ENCODE results near the gene DCDC1.

DNA sequence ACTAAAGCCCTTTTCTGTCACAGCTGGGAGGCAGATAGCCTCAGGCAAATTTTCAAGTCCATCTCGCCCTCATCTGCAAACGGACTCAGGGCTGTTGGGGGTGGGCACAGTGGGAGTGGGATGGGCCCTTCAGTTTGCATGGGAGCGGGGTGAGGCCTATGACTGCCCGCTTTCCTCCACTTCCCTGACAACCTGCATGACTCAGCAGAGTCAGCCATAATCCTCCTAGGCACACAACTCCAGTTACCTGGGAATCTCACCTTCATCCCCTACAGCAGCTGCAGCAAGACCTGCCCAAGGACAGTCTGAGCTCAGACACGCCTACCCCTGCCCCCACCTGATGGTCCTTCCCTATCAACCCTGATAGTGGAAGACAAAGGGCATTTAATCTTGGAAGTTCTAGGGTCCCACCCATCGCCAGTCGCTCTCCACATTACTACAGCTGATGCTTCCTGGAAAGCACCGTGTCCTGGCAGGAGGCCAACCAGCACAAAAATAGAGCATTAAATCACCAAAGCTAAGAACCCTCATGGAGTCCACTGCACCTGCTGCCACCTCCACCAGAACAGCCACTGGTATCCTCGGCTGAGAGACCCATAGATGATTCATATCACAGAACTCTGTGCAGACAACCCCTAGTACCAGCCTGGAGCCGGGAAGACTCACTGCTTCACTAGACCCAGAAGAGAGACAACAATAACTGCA is 319.3 kb downstream of the DCDC1 start:
- TF ChIP-seq, protein P1, sequence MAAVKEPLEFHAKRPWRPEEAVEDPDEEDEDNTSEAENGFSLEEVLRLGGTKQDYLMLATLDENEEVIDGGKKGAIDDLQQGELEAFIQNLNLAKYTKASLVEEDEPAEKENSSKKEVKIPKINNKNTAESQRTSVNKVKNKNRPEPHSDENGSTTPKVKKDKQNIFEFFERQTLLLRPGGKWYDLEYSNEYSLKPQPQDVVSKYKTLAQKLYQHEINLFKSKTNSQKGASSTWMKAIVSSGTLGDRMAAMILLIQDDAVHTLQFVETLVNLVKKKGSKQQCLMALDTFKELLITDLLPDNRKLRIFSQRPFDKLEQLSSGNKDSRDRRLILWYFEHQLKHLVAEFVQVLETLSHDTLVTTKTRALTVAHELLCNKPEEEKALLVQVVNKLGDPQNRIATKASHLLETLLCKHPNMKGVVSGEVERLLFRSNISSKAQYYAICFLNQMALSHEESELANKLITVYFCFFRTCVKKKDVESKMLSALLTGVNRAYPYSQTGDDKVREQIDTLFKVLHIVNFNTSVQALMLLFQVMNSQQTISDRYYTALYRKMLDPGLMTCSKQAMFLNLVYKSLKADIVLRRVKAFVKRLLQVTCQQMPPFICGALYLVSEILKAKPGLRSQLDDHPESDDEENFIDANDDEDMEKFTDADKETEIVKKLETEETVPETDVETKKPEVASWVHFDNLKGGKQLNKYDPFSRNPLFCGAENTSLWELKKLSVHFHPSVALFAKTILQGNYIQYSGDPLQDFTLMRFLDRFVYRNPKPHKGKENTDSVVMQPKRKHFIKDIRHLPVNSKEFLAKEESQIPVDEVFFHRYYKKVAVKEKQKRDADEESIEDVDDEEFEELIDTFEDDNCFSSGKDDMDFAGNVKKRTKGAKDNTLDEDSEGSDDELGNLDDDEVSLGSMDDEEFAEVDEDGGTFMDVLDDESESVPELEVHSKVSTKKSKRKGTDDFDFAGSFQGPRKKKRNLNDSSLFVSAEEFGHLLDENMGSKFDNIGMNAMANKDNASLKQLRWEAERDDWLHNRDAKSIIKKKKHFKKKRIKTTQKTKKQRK (IDR thresholded peaks at IDR 0.05; ENCODE audit: borderline replicate concordance, low read depth, low read length): no peak
- TF ChIP-seq SREBF2 (CRISPR knock-in tag; IDR thresholded peaks at IDR 0.05): no peak
- TF ChIP-seq, protein P2, sequence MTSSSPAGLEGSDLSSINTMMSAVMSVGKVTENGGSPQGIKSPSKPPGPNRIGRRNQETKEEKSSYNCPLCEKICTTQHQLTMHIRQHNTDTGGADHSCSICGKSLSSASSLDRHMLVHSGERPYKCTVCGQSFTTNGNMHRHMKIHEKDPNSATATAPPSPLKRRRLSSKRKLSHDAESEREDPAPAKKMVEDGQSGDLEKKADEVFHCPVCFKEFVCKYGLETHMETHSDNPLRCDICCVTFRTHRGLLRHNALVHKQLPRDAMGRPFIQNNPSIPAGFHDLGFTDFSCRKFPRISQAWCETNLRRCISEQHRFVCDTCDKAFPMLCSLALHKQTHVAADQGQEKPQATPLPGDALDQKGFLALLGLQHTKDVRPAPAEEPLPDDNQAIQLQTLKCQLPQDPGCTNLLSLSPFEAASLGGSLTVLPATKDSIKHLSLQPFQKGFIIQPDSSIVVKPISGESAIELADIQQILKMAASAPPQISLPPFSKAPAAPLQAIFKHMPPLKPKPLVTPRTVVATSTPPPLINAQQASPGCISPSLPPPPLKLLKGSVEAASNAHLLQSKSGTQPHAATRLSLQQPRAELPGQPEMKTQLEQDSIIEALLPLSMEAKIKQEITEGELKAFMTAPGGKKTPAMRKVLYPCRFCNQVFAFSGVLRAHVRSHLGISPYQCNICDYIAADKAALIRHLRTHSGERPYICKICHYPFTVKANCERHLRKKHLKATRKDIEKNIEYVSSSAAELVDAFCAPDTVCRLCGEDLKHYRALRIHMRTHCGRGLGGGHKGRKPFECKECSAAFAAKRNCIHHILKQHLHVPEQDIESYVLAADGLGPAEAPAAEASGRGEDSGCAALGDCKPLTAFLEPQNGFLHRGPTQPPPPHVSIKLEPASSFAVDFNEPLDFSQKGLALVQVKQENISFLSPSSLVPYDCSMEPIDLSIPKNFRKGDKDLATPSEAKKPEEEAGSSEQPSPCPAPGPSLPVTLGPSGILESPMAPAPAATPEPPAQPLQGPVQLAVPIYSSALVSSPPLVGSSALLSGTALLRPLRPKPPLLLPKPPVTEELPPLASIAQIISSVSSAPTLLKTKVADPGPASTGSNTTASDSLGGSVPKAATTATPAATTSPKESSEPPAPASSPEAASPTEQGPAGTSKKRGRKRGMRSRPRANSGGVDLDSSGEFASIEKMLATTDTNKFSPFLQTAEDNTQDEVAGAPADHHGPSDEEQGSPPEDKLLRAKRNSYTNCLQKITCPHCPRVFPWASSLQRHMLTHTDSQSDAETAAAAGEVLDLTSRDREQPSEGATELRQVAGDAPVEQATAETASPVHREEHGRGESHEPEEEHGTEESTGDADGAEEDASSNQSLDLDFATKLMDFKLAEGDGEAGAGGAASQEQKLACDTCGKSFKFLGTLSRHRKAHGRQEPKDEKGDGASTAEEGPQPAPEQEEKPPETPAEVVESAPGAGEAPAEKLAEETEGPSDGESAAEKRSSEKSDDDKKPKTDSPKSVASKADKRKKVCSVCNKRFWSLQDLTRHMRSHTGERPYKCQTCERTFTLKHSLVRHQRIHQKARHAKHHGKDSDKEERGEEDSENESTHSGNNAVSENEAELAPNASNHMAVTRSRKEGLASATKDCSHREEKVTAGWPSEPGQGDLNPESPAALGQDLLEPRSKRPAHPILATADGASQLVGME (CRISPR knock-in tag; IDR thresholded peaks at IDR 0.05): no peak
- no peak for TF ChIP-seq XRCC5 (IDR thresholded peaks at IDR 0.05; ENCODE audit: low read depth, low read length)
- TF ChIP-seq, protein P3, sequence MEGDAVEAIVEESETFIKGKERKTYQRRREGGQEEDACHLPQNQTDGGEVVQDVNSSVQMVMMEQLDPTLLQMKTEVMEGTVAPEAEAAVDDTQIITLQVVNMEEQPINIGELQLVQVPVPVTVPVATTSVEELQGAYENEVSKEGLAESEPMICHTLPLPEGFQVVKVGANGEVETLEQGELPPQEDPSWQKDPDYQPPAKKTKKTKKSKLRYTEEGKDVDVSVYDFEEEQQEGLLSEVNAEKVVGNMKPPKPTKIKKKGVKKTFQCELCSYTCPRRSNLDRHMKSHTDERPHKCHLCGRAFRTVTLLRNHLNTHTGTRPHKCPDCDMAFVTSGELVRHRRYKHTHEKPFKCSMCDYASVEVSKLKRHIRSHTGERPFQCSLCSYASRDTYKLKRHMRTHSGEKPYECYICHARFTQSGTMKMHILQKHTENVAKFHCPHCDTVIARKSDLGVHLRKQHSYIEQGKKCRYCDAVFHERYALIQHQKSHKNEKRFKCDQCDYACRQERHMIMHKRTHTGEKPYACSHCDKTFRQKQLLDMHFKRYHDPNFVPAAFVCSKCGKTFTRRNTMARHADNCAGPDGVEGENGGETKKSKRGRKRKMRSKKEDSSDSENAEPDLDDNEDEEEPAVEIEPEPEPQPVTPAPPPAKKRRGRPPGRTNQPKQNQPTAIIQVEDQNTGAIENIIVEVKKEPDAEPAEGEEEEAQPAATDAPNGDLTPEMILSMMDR (IDR thresholded peaks at IDR 0.05 in 2 of 3, conservative IDR thresholded peaks at IDR 0.05 in 1 of 3; ENCODE audit: insufficient read depth in 2 of 3, low read depth in 1 of 3, low read length in 3 of 3): no peak
- TF ChIP-seq, protein P4, sequence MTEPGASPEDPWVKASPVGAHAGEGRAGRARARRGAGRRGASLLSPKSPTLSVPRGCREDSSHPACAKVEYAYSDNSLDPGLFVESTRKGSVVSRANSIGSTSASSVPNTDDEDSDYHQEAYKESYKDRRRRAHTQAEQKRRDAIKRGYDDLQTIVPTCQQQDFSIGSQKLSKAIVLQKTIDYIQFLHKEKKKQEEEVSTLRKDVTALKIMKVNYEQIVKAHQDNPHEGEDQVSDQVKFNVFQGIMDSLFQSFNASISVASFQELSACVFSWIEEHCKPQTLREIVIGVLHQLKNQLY (CRISPR knock-in tag; conservative IDR thresholded peaks at IDR 0.05): no peak
- no peak for TF ChIP-seq POLR2A (conservative IDR thresholded peaks at IDR 0.05)
- TF ChIP-seq ZNF124 (CRISPR knock-in tag; IDR thresholded peaks at IDR 0.05): no peak
- no peak for TF ChIP-seq ZNF146 (CRISPR knock-in tag; IDR thresholded peaks at IDR 0.05; ENCODE audit: unreplicated experiment)
- no peak for TF ChIP-seq BRD4 (IDR thresholded peaks at IDR 0.05)
- no peak for TF ChIP-seq BACH1 (tag; IDR thresholded peaks at IDR 0.05)
- TF ChIP-seq, protein P5, sequence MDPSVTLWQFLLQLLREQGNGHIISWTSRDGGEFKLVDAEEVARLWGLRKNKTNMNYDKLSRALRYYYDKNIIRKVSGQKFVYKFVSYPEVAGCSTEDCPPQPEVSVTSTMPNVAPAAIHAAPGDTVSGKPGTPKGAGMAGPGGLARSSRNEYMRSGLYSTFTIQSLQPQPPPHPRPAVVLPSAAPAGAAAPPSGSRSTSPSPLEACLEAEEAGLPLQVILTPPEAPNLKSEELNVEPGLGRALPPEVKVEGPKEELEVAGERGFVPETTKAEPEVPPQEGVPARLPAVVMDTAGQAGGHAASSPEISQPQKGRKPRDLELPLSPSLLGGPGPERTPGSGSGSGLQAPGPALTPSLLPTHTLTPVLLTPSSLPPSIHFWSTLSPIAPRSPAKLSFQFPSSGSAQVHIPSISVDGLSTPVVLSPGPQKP (CRISPR knock-in tag; IDR thresholded peaks at IDR 0.05): no peak
- TF ChIP-seq, protein P6, sequence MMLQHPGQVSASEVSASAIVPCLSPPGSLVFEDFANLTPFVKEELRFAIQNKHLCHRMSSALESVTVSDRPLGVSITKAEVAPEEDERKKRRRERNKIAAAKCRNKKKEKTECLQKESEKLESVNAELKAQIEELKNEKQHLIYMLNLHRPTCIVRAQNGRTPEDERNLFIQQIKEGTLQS (IDR thresholded peaks at IDR 0.05): no peak
- TF ChIP-seq, protein P6 (CRISPR knock-in tag; conservative IDR thresholded peaks at IDR 0.05): no peak
- no peak for TF ChIP-seq TCFL5 (CRISPR knock-in tag; conservative IDR thresholded peaks at IDR 0.05)

All from K562 (cell line).